K562 (cell line): ENCODE measurements around the gene ANO10. TPM values are rescaled to one million over a fixed set of nuclear protein-coding genes. Genes with fewer than 3 reads are reported as not detected.
A peak's percentile ranks its signal among the peaks of the same experiment; 100 is the strongest.

ENCODE experiments used
- CEBPB ChIP-seq: fragments of 450-650 bp; IDR thresholded peaks from 2 replicates; pipeline ENCODE4 v1.6.1; 2016; ENCODE audit warnings: missing genetic modification characterization, missing compliant biosample characterization
- FOXO4 ChIP-seq: fragments of 450-650 bp; formaldehyde crosslinking; IDR thresholded peaks from 2 replicates; pipeline ENCODE4 v1.4.0; 2020; ENCODE audit warnings: mild to moderate bottlenecking, moderate library complexity
- HDAC1 ChIP-seq, 2 experiments: fragments of 450-650 bp; IDR thresholded peaks; 2 replicates each; pipeline ENCODE4 v1.6.1; 2016 to 2017; ENCODE audit warnings: inconsistent platforms in 1 of 2, mild to moderate bottlenecking in 1 of 2, moderate library complexity in 1 of 2
- IRF9 ChIP-seq: fragments of 450-650 bp; IDR thresholded peaks from 2 replicates; pipeline ENCODE4 v1.6.1; 2016; ENCODE audit warnings: missing biosample characterization, missing genetic modification characterization
- KAT8 ChIP-seq: fragments of 450-650 bp; IDR thresholded peaks from 2 replicates; pipeline ENCODE4 v1.6.1; 2016; ENCODE audit warnings: low read depth, mild to moderate bottlenecking
- L3MBTL2 ChIP-seq: fragments of 450-650 bp; IDR thresholded peaks from 2 replicates; pipeline ENCODE4 v1.6.1; 2016; ENCODE audit warnings: mild to moderate bottlenecking, moderate library complexity
- PHTF2 ChIP-seq: fragments of 250-450 bp; sonication (Bioruptor Pico); IDR thresholded peaks from 2 replicates; pipeline ENCODE4 v1.5.0; 2021; ENCODE audit warnings: mild to moderate bottlenecking
- PURB ChIP-seq: sonication (generic); formaldehyde crosslinking; IDR thresholded peaks from 2 replicates; pipeline ENCODE4 v1.9.0; 2021; ENCODE audit warnings: low read depth, mild to moderate bottlenecking, missing genetic modification reagents
- SIN3B ChIP-seq: fragments of 450-650 bp; IDR thresholded peaks from 2 replicates; pipeline ENCODE4 v1.6.1; 2017; ENCODE audit warnings: low read depth, mild to moderate bottlenecking, moderate library complexity
- TBL1XR1 ChIP-seq, 2 experiments: IDR thresholded peaks; 2 replicates each; pipeline ENCODE4 v1.6.1; 2012; ENCODE audit warnings: improper control_type of control experiment in 2 of 2, low read length in 2 of 2, mild to moderate bottlenecking in 1 of 2
- TRIM25 ChIP-seq: fragments of 450-650 bp; IDR thresholded peaks from 2 replicates; pipeline ENCODE4 v1.7.0; 2016; ENCODE audit warnings: borderline replicate concordance
- ZC3H4 ChIP-seq: sonication (generic); formaldehyde crosslinking; IDR thresholded peaks from 2 replicates; pipeline ENCODE4 v1.9.0; 2021; ENCODE audit warnings: missing genetic modification reagents, borderline replicate concordance
- ZKSCAN3 ChIP-seq: fragments of 250-450 bp; sonication (Bioruptor Pico); IDR thresholded peaks from 2 replicates; pipeline ENCODE4 v1.4.0; 2020
- ZNF175 ChIP-seq: fragments of 200-800 bp; sonication (Bioruptor generic); IDR thresholded peaks from 2 replicates; pipeline ENCODE4 v1.6.1; 2016; ENCODE audit warnings: low read depth, mild to moderate bottlenecking, missing genetic modification characterization, missing compliant biosample characterization
- ZNF280A ChIP-seq: fragments of 450-650 bp; IDR thresholded peaks from 2 replicates; pipeline ENCODE4 v1.6.1; 2018; ENCODE audit warnings: mild to moderate bottlenecking, low read depth; ENCODE audit not compliant: partially characterized antibody
- ZNF41 ChIP-seq: fragments of 250-450 bp; sonication (Bioruptor Pico); conservative IDR thresholded peaks from 2 replicates; pipeline ENCODE4 v1.4.0; 2020; ENCODE audit warnings: mild to moderate bottlenecking
- ZNF436 ChIP-seq: fragments of 250-450, 450-650 bp; sonication (Bioruptor Pico); formaldehyde crosslinking; IDR thresholded peaks from 2 replicates; pipeline ENCODE4 v1.7.0; 2020; ENCODE audit warnings: mild to moderate bottlenecking
- polyA plus RNA-seq, 8 experiments: library from polyadenylated mRNA; depleted of rRNA in 4 of 8; stranded (reverse) in 5 of 8; unstranded in 3 of 8; fragments of >200 nt; fragmentation: Nextera tagmentation in 2 of 8; fragmentation: Illumina TruSeq in 1 of 8; extraction: Ambion mirVana in 2 of 8; extraction: Trizol in 1 of 8; gene quantifications; 2 replicates each; pipeline versions ENCODE4 v1.2.1 to v1.2.3, GENCODE V29; 2011 to 2014; ENCODE audit warnings: inconsistent platforms in 1 of 8, missing spikeins in 1 of 8
- total RNA-seq, 7 experiments: library from RNA; depleted of rRNA in 6 of 7; stranded (reverse); fragments of >200 nt in 6 of 7; fragmentation: Illumina TruSeq in 2 of 7; extraction: Trizol in 2 of 7; gene quantifications; 2 replicates each; pipeline versions ENCODE4 v1.2.1 to v1.2.3, GENCODE V29; 2011 to 2021; ENCODE audit warnings: low replicate concordance in 1 of 7
- TF ChIP-seq, protein P1 (sequence below): fragments of 250-450 bp; sonication (Bioruptor Pico); IDR thresholded peaks from 2 replicates; pipeline ENCODE4 v1.5.0; 2021; ENCODE audit warnings: mild to moderate bottlenecking, borderline replicate concordance
- TF ChIP-seq, protein P2 (sequence below): fragments of 250-450 bp; sonication (Bioruptor Pico); IDR thresholded peaks from 2 replicates; pipeline ENCODE4 v1.4.0; 2020; ENCODE audit warnings: mild to moderate bottlenecking

Gene ANO10
- total and polyA plus RNA-seq, 9 of the 15 experiments (the other 6 are each of a cell fraction or from before 2014, with no cell fraction given) = 6.4 to 46.0 (median 32.3) TPM

GRCh38 chr3:43587303-43587702 lies 34.5 kb downstream of the ANO10 start (continued):
- TF ChIP-seq FOXO4 (CRISPR knock-in tag) (no peak), IRF9 (no peak), ZKSCAN3 (no peak), TBL1XR1 (IDR thresholded peaks at IDR 0.05; ENCODE audit: low read length in 2 of 2) (no peak), ZNF280A (no peak), L3MBTL2 (peak; percentile 21; the same call in 1 of the 2 replicates), PURB (CRISPR knock-in tag) (no peak), ZNF41 (CRISPR knock-in tag) (no peak), SIN3B (no peak), ZNF436 (CRISPR knock-in tag) (no peak), ZC3H4 (CRISPR knock-in tag) (no peak), CEBPB (tag) (no peak), ZNF175 (CRISPR knock-in tag) (no peak), HDAC1 (IDR thresholded peaks at IDR 0.05) (0 out of 4 replicates have a peak, but pooled peaks of 1 of the 2 experiments have one; percentile 15), TRIM25 (no peak), KAT8 (no peak), PHTF2 (CRISPR knock-in tag) (no peak)
- TF ChIP-seq, protein P1, sequence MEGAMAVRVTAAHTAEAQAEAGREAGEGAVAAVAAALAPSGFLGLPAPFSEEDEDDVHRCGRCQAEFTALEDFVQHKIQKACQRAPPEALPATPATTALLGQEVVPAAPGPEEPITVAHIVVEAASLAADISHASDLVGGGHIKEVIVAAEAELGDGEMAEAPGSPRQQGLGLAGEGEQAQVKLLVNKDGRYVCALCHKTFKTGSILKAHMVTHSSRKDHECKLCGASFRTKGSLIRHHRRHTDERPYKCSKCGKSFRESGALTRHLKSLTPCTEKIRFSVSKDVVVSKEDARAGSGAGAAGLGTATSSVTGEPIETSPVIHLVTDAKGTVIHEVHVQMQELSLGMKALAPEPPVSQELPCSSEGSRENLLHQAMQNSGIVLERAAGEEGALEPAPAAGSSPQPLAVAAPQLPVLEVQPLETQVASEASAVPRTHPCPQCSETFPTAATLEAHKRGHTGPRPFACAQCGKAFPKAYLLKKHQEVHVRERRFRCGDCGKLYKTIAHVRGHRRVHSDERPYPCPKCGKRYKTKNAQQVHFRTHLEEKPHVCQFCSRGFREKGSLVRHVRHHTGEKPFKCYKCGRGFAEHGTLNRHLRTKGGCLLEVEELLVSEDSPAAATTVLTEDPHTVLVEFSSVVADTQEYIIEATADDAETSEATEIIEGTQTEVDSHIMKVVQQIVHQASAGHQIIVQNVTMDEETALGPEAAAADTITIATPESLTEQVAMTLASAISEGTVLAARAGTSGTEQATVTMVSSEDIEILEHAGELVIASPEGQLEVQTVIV (CRISPR knock-in tag) = peak; percentile 88
- TF ChIP-seq, protein P2, sequence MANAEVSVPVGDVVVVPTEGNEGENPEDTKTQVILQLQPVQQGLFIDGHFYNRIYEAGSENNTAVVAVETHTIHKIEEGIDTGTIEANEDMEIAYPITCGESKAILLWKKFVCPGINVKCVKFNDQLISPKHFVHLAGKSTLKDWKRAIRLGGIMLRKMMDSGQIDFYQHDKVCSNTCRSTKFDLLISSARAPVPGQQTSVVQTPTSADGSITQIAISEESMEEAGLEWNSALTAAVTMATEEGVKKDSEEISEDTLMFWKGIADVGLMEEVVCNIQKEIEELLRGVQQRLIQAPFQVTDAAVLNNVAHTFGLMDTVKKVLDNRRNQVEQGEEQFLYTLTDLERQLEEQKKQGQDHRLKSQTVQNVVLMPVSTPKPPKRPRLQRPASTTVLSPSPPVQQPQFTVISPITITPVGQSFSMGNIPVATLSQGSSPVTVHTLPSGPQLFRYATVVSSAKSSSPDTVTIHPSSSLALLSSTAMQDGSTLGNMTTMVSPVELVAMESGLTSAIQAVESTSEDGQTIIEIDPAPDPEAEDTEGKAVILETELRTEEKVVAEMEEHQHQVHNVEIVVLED (CRISPR knock-in tag) = no peak
